Hepatocyte (in vitro differentiated cells): ENCODE data around the gene HHAT. TPM values are rescaled to one million over a fixed set of nuclear protein-coding genes. Genes with fewer than 3 reads are reported as not detected.

ENCODE experiments used
- DNase-seq: peaks from one replicate; pipeline ENCODE4 v3.0.0-alpha.2; 2016; ENCODE audit warnings: low spot score
- H2AFZ ChIP-seq: fragments of 200-600 bp; sonication (generic); 2 replicates; pipeline ENCODE4 v1.6.0; 2016; ENCODE audit warnings: antibody characterized with exemption, mild to moderate bottlenecking
- H3K27ac ChIP-seq: fragments of 200-600 bp; sonication (generic); 2 replicates; pipeline ENCODE4 v1.5.1; 2016; ENCODE audit warnings: mild to moderate bottlenecking
- H3K27me3 ChIP-seq: fragments of 200-600 bp; sonication (generic); 2 replicates; pipeline ENCODE4 v1.6.1; 2016
- H3K36me3 ChIP-seq: fragments of 200-600 bp; sonication (generic); replicated peaks from 2 replicates; pipeline ENCODE4 v1.5.1; 2016; ENCODE audit warnings: low read depth; ENCODE audit not compliant: insufficient read depth
- H3K4me1 ChIP-seq: fragments of 200-600 bp; sonication (generic); 2 replicates; pipeline ENCODE4 v1.5.1; 2016; ENCODE audit warnings: mild to moderate bottlenecking, moderate library complexity; ENCODE audit not compliant: insufficient read depth
- H3K4me2 ChIP-seq: fragments of 200-600 bp; sonication (generic); 2 replicates; pipeline ENCODE4 v1.6.0; 2016
- H3K4me3 ChIP-seq: fragments of 200-600 bp; sonication (generic); 2 replicates; pipeline ENCODE4 v1.5.1; 2016; ENCODE audit warnings: mild to moderate bottlenecking
- H3K79me2 ChIP-seq: fragments of 200-600 bp; sonication (generic); 2 replicates; pipeline ENCODE4 v1.6.0; 2017; ENCODE audit warnings: mild to moderate bottlenecking
- H3K9me2 ChIP-seq: fragments of 200-600 bp; sonication (generic); replicated peaks from 2 replicates; pipeline ENCODE4 v1.6.0; 2017; ENCODE audit warnings: mild to moderate bottlenecking; ENCODE audit not compliant: insufficient read depth
- H3K9me3 ChIP-seq: fragments of 200-600 bp; sonication (generic); 2 replicates; pipeline ENCODE4 v1.5.1; 2016; ENCODE audit warnings: low read depth, mild to moderate bottlenecking
- H4K20me1 ChIP-seq: fragments of 200-600 bp; sonication (generic); 2 replicates; pipeline ENCODE4 v1.6.0; 2016; ENCODE audit warnings: mild to moderate bottlenecking; ENCODE audit not compliant: insufficient read depth, poor library complexity, severe bottlenecking
- CTCF ChIP-seq: fragments of 200-600 bp; sonication (generic); IDR thresholded peaks from 2 replicates; pipeline ENCODE4 v1.5.1; 2016; ENCODE audit warnings: antibody characterized with exemption, mild to moderate bottlenecking; ENCODE audit not compliant: poor library complexity
- EZH2 ChIP-seq: fragments of 200-600 bp; sonication (generic); IDR thresholded peaks from 2 replicates; pipeline ENCODE4 v1.6.1; 2016; ENCODE audit warnings: antibody characterized with exemption, mild to moderate bottlenecking, borderline replicate concordance
- EZH2phosphoT487 ChIP-seq: fragments of 200-600 bp; sonication (generic); IDR thresholded peaks from one replicate; pipeline ENCODE4 v1.6.1; 2018; ENCODE audit warnings: antibody characterized with exemption, mild to moderate bottlenecking, low read depth, moderate library complexity; ENCODE audit not compliant: unreplicated experiment, severe bottlenecking
- WGBS: methylation state at CpG from one replicate; pipeline ENCODE4 v1.1.6; 2016; ENCODE audit warnings: low lambda C conversion rate; ENCODE audit errors: missing lambda C conversion rate; 5-methylcytosine and 5-hydroxymethylcytosine counted together
- polyA plus RNA-seq: library from polyadenylated mRNA; unstranded; fragments of >200 nt; fragmentation: Nextera tagmentation; extraction: Ambion mirVana; gene quantifications from 2 replicates; pipeline ENCODE4 v1.2.1, GENCODE V29; 2016
- total RNA-seq: library from RNA; depleted of rRNA; stranded (reverse); fragments of >200 nt; gene quantifications from 2 replicates; pipeline ENCODE4 v1.2.3, GENCODE V29; 2014

HHAT gene
- total and polyA plus RNA-seq, 2 experiments from 2014 or later, result 5.3 to 6.3 TPM

- H3K9me2 ChIP-seq, result no peaks in the 10 kb centered on the region
- TF ChIP-seq EZH2phosphoT487 (no peak), CTCF (no peak), EZH2 (no peak)
- H3K27me3 ChIP-seq, result peaks cover 2% of the 10 kb centered on the region
- H3K9me3 ChIP-seq, result no peaks in the 10 kb centered on the region
- H3K4me1 ChIP-seq, result no peaks in the 10 kb centered on the region
- no peak overlapping the region for H3K27ac ChIP-seq
- H2AFZ ChIP-seq, result no peak overlapping the region
- H3K4me2 ChIP-seq, result no peak overlapping the region
- H4K20me1 ChIP-seq, result no peaks in the 10 kb centered on the region
- 81% methylated on average over 4 of the region's 4 CpGs for WGBS
- H3K36me3 ChIP-seq, result no peaks in the 10 kb centered on the region
- no peaks in the 10 kb centered on the region for H3K79me2 ChIP-seq
- H3K4me3 ChIP-seq, result no peak overlapping the region
- DNase-seq, result no peak
These were observed 258.1 kb downstream of the HHAT start for GRCh38 chr1:210586771-210587170.

- Histone ChIP-seq H2AFZ (no peak overlapping the region), H3K9me2 (no peaks in the 10 kb centered on the region), H3K79me2 (no peaks in the 10 kb centered on the region), H3K4me1 (no peaks in the 10 kb centered on the region), H3K9me3 (no peaks in the 10 kb centered on the region), H3K27ac (no peak overlapping the region), H3K27me3 (no peaks in the 10 kb centered on the region), H3K36me3 (no peaks in the 10 kb centered on the region), H3K4me2 (no peak overlapping the region), H3K4me3 (no peak overlapping the region), H4K20me1 (no peaks in the 10 kb centered on the region)
- no peak for TF ChIP-seq CTCF
- TF ChIP-seq EZH2phosphoT487, result no peak
- TF ChIP-seq EZH2, result no peak
- DNase-seq, result no peak
- 87% methylated on average over 4 of the region's 4 CpGs for WGBS
These were observed 258.9 kb downstream of the HHAT start for GRCh38 chr1:210587566-210587965.

- no peak overlapping the region for H3K27ac ChIP-seq
- no peak for TF ChIP-seq CTCF
- no peak for TF ChIP-seq EZH2
- no peak for TF ChIP-seq EZH2phosphoT487
- DNase-seq, result no peak
- no peaks in the 10 kb centered on the region for H4K20me1 ChIP-seq
- H3K4me1 ChIP-seq, result no peaks in the 10 kb centered on the region
- WGBS, result 96% methylated on average over 3 of the region's 3 CpGs
- no peak overlapping the region for H3K4me2 ChIP-seq
- H3K36me3 ChIP-seq, result no peaks in the 10 kb centered on the region
- no peak overlapping the region for H3K4me3 ChIP-seq
- H3K9me3 ChIP-seq, result no peaks in the 10 kb centered on the region
- no peaks in the 10 kb centered on the region for H3K27me3 ChIP-seq
- no peaks in the 10 kb centered on the region for H3K79me2 ChIP-seq
- H2AFZ ChIP-seq, result no peak overlapping the region
- no peaks in the 10 kb centered on the region for H3K9me2 ChIP-seq
These were observed 259.7 kb downstream of the HHAT start for GRCh38 chr1:210588357-210588756.

- H4K20me1 ChIP-seq, result no peaks in the 10 kb centered on the region
- H3K4me2 ChIP-seq, result no peak overlapping the region
- H3K36me3 ChIP-seq, result no peaks in the 10 kb centered on the region
- no peak overlapping the region for H2AFZ ChIP-seq
- no peaks in the 10 kb centered on the region for H3K4me1 ChIP-seq
- H3K9me3 ChIP-seq, result no peaks in the 10 kb centered on the region
- no peak for TF ChIP-seq CTCF
- no peak for TF ChIP-seq EZH2
- TF ChIP-seq EZH2phosphoT487, result no peak
- no peaks in the 10 kb centered on the region for H3K27me3 ChIP-seq
- no peak overlapping the region for H3K4me3 ChIP-seq
- H3K9me2 ChIP-seq, result no peaks in the 10 kb centered on the region
- DNase-seq, result no peak
- no peak overlapping the region for H3K27ac ChIP-seq
- no peaks in the 10 kb centered on the region for H3K79me2 ChIP-seq
- WGBS, result 89% methylated on average over 3 of the region's 3 CpGs
These were observed 260.2 kb downstream of the HHAT start for GRCh38 chr1:210588946-210589345.
